Measurements from ENCODE around the gene WBP1L.

Gene WBP1L

DNA sequence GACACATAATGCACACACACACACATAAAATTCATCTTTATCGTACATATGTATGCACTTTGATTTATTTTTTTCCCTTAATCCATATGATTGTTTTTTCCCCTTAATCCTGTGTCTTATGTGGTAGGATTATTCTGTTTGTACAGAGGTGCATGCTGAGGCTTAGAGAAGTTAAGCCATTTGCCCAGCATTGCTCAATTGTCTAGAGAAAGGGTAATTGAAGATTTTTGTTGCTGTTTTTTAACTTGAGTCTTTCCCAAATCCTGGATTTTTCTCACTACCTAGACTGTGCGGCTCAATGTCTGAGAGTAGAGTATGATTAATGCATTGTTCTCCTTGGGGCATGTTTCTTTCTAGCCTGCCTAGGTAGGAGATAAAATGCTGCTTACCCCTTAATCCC, 35.0 kb downstream of the WBP1L start:
- TF ChIP-seq, protein P1, sequence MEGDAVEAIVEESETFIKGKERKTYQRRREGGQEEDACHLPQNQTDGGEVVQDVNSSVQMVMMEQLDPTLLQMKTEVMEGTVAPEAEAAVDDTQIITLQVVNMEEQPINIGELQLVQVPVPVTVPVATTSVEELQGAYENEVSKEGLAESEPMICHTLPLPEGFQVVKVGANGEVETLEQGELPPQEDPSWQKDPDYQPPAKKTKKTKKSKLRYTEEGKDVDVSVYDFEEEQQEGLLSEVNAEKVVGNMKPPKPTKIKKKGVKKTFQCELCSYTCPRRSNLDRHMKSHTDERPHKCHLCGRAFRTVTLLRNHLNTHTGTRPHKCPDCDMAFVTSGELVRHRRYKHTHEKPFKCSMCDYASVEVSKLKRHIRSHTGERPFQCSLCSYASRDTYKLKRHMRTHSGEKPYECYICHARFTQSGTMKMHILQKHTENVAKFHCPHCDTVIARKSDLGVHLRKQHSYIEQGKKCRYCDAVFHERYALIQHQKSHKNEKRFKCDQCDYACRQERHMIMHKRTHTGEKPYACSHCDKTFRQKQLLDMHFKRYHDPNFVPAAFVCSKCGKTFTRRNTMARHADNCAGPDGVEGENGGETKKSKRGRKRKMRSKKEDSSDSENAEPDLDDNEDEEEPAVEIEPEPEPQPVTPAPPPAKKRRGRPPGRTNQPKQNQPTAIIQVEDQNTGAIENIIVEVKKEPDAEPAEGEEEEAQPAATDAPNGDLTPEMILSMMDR (IDR thresholded peaks at IDR 0.05; ENCODE audit: low read depth, low read length, missing control alignments), result no peak
- H3K4me3 ChIP-seq (ENCODE audit: low read depth, low read length), result no peak overlapping the region
- no peak for DNase-seq (ENCODE audit: low read depth)

DNA sequence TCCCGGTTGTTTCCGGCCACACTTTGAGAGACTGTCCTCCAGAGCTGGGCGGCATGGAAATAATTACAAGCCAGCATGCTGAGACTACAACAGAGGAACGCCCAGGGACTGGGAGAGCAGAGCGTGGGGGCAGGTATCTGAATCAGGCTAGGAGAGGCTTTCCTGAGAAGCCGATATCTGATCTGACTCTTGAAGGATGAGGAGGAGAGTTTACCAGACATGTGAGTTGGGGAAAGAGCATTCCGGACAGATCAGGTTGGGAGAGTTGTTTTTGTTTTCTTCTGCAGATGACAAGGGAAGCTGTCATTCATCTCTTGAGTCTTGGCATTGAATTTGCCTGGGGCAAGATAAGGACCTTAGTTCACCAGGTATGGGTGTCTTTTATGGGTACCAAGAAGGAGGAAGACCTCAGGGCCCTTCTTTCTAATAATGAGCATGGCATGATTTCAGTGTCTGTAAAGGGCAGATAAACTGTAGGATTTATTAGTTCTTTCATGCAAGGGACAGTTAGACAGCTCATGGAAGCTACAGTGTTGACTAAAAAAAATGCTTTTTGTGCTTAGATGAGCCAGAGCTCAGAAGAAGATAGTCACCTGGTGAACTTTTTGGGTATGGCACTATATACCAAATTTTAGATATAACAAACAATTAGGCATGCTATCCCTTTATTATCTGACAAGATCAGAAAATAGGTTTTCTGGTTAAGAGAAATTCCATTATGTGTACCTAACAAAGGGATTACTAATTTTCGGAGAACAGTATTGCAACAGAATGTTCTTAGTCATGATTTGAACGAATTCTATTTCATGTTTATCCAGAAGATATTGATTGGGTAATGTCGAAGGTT, 36.2 kb downstream of the WBP1L start:
- no peak overlapping the region for H3K4me3 ChIP-seq (ENCODE audit: low read depth, low read length)
- DNase-seq (ENCODE audit: low read depth), result no peak
- TF ChIP-seq, protein P1 (IDR thresholded peaks at IDR 0.05; ENCODE audit: low read depth, low read length, missing control alignments), result no peak

DNA sequence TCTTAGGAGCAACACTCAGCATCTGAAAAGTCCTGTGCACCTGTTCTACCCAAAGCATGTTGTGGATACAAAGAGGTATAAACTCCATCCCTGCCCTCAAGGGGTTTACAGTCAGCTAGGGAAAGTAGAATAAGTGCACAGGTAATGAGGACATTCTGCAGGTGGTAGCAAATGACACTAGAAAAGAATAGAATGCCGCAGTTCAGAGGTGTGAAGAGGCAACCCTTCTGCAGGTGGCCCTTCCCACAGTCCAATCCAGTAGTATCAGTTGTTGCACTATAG, 36.7 kb downstream of the WBP1L start:
- no peak overlapping the region for H3K4me3 ChIP-seq (ENCODE audit: low read depth, low read length)
- TF ChIP-seq, protein P1 (IDR thresholded peaks at IDR 0.05; ENCODE audit: low read depth, low read length, missing control alignments), result no peak

DNA sequence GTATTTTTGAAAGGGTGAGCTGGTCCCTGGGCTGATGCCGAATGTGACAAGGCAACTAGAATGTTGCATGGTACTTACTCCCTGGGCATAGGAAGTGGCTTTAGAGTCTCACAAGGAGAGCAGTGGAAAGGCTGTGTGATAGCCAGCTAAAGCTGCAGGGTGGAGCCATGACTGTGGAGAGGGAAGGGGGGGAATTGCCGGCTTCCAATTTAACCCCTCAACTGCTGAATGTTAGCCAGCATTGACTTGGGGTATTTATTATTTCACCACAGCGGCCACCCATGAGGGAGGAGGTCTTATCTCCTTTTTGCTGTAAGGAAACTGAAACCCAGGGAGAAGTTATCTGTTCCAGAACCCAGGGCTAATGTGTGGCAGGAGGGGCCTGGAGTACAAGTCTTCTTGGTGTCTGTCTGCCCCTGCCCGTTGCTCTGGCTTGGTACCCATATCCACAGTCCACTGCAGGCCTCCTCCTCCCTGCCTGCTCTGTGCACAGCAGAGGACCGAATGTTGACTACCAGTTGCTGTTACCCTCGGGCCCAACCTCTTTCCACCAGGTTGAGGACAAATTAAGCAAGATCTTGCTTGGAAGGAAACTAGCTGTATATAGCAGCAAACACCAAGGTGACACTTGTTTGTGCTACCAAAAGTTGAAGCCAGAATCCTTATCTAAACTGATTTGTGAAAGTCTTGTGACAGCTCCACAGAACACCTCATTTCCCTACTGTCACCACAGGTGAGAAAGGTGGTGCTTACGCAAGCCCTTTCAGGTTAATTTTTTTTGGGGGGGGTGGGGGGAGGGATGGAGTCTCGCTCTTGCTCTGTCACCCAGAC, 37.6 kb downstream of the WBP1L start:
- H3K4me3 ChIP-seq (ENCODE audit: low read depth, low read length), result no peak overlapping the region
- no peak for DNase-seq (ENCODE audit: low read depth)
- TF ChIP-seq, protein P1 (IDR thresholded peaks at IDR 0.05; ENCODE audit: low read depth, low read length, missing control alignments), result no peak

More for the DNA sequence above, 36.7 kb downstream of the WBP1L start:
- no peak for DNase-seq (ENCODE audit: low read depth)

DNA sequence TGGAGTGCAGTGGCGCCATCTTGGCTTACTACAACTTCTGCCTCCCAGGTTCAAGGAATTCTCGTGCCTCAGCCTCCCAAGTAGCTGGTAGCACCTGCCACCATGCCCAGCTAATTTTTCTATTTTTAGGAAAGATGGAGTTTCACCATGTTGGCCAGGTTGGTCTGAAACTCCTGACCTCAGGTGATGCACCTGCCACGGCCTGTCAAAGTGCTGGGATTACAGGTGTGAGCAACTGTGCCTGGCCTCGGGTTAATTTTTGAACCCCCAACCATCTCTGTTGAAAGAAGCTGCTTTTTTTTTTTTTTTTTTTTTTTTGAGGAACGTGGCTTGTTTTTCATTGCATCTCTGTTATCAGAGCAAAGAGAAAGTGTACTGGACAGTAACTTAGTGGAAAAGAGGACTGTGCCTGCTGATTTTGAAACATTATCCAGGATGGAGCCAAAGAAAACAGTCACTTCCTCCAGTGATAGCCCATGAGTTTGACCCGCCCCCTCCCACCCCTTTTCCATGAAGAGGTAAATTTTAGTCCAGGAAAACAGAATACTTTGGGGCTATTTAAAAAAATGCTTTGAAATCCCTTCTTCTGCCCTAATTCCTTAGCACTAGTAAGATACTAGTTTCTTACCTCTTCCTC, 38.3 kb downstream of the WBP1L start:
- TF ChIP-seq, protein P1 (IDR thresholded peaks at IDR 0.05; ENCODE audit: low read depth, low read length, missing control alignments), result no peak
- DNase-seq (ENCODE audit: low read depth), result no peak
- H3K4me3 ChIP-seq (ENCODE audit: low read depth, low read length), result no peak overlapping the region

DNA sequence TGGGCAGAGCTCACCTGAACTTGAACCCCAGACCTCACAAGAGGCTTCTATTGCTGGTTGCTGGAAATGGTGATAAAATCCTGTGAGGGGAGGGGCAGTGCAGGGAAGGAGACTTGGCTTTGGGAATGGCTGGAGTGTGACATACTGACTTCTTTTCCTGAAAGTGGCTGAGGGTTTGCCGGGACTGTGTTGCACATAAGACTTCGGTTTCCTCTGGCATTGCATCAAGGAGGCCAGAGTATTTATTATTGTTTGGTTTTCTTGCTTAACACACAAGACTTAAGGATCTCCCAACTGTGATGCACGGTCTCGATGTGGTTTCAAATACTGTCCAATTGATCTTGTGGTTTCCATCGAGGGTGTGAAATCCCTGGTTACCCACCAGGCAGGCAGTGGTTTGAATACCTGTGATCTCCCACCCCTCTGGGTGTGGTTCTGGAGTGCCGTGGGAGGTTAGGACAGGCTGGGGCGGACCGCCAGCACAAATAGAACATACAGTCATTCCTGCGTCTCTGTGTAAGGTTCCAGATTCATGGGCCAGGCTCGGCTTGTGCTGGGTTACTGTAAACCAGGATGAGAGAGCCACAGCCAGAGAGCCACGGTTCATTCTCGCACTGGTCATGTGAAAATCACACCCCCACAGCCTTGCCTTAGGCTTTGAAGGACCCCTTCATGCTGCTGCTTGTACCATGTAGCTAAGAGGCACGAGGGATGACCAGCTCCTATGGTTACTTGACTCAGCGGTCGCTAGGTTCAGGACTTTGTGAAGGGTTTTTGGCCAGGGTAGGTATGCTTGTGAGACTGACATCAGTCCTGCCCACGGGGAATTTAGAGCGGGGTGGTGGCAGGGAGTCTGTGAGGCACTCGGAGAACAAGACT, 39.2 kb downstream of the WBP1L start:
- TF ChIP-seq, protein P1 (IDR thresholded peaks at IDR 0.05; ENCODE audit: low read depth, low read length, missing control alignments), result no peak
- H3K4me3 ChIP-seq (ENCODE audit: low read depth, low read length), result no peak overlapping the region
- DNase-seq (ENCODE audit: low read depth), result no peak

All from GM12864 (cell line).